ENCODE results near the gene ANKRD28.

The ANKRD28 gene

DNA sequence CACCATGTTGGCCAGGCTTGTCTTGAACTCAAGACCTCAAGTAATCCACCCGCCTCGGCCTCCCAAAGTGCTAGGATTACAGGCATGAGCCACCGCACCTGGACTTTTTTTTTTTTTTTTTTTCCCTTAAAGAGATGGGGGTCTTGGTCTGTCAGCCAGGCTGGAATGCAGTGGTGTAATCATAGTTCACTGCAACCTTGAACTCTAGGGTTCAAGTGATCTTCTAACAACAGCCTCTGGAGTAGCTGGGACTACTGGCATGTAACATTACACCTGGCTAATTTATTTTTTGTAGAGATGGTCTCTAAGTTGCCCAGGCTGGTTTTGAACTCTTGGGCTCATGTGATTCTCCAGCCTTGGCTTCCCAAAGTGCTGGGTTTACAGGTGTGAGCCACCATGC lies 81.6 kb downstream of the ANKRD28 start:
- DNase-seq: no peak

DNA sequence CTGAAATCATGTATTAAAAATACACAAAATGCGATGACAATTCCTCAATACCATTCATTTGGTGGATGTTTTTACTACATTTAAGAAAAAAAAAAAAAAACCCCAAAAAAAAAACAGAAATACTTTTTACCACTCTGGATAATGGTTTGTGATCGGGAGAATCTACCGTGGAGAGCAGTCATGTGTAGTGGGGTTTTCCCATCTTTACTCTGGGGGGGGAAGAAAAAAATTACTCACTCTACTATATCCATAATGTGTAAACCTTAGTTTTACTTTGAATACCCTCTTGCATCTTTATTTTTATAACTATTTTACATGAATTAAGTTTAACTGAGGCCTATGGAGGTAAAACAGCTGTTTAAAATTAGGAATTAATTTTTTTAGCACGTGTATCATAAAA lies 83.3 kb downstream of the ANKRD28 start:
- no peak for DNase-seq

DNA sequence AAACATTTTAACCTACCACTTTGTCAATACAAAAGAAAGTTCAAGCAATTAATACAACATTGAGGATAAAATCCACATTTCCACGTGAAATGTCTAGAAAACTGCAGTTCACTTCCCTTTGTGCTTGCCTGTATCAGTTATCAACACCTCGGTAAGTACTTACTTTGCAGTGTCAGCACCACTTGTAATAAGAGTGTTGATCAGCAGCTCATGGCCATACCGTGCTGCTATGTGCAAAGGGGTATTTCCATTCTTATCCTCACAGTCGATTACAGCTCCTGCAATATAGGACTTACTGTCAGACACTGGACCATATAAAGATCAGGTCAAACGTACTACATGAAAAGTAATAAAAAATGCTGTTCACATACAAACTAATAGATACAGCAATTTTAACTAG lies 84.4 kb downstream of the ANKRD28 start:
- DNase-seq: no peak

DNA sequence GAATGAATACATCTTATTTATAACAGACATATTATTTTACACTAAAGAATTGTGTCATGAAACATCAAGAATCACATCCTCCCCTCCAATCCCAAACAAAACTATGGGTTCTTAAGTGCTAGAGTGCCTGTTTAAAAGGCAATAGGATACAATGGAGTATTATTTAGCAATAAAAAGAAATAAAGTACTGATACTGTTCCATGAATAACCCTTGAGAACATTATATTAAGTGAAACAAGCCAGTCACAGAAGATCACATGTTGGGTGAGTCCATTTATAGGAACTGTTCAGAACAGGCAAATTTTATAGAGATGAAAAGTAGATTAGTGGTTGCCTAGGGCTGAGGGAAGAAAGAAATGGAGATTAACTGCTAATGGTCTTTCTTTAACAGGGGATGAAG lies 86.5 kb downstream of the ANKRD28 start:
- DNase-seq: no peak

DNA sequence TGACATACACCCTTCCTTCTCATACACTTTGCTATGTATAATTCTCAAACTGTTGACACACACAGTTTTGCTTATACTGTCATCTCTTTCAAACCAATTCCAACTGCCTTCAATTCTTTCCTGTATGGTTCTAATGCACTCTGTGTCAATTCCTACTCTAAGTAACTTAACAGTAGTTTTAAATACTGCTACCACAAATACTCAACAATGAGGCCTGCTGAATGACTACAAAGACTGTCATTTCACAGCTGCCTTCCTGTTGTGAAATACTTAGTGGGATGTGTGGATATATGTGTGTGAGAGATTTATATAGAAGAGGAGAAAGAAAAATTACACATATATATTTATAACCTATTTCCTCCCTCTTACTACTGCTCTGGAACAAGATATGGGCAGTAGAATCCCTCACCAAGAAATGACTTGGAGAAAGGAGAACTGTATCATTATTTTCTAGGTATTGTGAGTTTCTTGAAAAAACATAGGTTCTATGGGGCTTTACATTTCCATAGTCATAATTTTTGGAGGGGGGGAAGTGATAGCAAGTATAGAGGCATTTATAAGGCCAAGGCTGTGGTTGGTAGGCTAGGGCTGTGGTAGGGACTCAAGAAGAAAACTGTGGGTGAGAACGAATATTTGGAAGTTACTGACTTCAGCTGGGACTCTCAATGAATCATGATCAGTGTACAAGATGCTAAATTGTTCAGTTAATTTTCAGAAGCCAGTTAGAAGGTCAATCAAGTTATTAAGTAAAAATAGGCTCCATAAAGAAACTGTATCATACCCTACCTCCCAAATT lies 88.7 kb downstream of the ANKRD28 start:
- no peak for DNase-seq

DNA sequence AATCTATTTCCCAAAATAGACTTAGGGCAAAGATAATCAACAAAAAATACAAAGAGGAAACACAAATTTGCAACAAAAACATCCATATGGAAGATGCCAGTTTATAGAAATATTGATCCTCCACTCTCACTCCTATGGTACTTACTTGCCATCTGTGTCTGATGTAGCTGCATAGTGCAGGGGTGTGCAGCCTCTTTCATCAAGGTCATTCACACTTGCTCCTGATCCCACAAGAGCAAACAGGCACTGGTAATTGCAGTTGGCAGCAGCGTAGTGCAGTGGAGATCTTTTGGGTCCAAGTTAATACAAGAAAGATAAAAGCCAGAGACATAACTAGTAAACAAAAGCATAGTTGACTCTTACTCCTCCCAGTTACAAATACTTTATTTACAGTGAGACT lies 90.0 kb downstream of the ANKRD28 start:
- no peak for DNase-seq

DNA sequence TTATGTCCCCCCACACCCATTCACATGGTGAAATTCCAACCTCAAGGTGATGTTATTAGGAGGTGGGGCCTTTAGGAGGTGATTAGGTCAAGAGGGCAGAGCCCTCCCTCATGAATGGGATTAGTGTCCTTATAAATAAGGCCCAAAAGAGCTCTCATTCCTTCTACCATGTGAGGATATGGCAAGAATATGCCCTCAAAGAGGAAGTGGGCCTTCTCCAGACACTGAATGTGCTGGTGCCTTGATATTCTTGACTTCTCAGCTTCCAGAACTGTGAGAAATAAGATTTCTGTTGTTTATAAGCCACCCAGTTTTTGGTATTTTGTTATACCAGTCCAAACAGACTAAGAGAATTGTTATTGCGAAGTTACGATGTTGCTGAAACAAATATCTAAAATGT lies 94.4 kb downstream of the ANKRD28 start:
- DNase-seq: no peak

DNA sequence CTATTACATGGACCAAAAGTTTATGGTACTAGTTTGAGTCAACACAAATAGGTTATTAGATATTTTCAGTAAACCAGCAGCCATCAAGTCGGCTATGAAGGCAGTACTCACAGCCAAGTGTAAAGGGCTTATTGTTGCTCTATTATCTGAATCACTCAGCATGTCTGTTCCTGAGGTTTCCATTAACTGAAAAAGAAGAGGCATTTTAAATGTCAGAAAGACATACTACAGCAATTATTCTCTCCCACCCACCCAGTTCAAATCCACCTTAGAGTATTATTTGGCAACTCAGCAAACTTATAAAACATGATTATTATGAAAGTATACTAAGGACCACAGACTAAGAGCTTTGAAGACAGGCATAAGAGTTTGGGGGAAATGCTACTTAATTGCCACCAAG lies 103.2 kb downstream of the ANKRD28 start:
- no peak for DNase-seq

DNA sequence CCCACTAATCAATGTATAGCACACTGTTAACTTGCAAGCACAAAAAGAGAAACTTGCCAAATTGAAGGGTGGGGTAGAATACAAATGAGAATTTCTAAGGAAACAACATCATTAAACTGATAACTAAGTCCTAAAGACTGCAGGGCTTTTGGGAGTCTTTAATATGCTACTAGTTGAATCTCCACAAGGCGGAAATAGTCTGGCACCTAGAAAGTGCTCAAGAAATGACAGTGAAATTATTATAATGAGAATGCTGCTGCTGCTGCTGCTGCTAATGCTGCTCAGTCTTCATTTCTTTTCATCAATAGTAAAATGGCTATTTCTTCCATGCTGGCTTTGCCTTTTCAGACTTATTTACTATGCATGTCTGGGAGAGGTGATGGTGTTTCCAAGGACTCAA lies 104.4 kb downstream of the ANKRD28 start:
- DNase-seq: no peak

DNA sequence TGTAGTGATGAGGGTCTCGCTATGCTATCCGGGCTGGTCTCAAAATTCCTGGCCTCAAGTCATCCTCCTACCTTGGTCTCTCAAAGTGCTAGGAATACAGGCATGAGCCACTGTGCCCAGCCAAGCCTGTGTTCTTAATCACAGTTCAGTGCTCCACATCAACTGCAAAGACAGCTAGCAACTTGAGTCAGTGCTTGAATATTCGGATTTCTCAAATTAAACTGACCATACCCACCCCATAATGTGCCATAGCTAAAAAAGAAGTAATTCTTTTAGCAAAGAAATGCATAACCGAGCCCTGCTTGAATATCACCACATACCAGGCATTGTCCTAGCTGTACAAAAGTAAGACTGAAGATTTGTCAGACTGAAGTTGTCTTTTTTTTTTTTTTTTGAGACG lies 107.0 kb downstream of the ANKRD28 start:
- no peak for DNase-seq

DNA sequence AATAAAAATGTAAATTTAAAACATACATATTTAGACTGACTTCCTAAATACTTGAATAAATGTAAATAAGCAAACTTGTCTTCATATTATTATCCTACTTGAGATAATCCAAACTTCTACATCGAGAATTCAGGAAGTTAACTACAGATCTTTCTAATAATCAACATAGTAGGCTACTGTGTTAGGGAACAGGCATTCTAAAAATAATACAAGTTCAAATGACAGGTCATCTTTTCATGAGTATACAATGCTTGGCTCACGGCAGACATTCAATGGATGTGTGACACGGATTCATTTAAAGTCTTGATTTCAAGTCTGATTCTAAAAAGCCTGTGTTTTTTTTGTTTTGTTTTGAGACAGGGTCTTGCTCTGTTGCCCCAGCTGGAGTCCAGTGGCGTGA lies 107.5 kb downstream of the ANKRD28 start:
- DNase-seq: no peak

DNA sequence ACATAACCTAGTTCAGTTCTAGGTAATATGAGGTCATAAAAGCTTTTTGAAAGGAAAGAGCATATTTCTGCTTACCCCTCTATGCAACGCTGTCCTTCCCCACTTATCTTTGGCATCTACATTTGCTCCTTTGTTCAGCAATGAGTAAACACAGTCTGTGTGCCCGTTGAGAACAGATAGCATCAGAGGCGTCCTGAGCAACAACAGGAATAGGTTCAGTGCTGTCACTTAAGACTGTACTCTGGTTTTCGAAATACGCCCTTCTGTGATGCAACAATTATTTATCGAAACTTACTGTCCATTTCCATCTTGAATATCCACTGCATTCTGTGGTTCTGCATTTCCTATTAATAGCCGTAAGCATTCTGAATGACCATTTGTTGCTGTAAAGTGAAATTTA lies 111.9 kb downstream of the ANKRD28 start:
- no peak for DNase-seq

DNA sequence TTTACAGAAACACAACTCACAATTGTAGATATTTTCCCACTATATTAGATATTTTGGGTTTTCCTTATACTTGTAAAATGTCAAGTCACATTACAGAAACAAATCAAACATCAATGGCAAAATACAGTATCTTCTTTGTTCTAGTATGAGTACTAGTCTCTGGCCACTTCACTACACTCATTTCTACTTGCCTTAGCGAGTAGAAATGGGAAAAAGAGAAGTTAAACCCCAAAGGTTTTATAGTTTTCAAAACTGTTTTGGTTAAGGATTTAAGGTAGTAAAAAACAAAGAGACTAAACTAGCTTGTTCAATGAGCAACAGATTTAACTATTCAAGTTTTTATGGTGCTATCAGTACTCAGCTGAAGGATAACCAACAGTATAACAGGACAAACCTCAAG lies 114.5 kb downstream of the ANKRD28 start:
- DNase-seq: no peak

DNA sequence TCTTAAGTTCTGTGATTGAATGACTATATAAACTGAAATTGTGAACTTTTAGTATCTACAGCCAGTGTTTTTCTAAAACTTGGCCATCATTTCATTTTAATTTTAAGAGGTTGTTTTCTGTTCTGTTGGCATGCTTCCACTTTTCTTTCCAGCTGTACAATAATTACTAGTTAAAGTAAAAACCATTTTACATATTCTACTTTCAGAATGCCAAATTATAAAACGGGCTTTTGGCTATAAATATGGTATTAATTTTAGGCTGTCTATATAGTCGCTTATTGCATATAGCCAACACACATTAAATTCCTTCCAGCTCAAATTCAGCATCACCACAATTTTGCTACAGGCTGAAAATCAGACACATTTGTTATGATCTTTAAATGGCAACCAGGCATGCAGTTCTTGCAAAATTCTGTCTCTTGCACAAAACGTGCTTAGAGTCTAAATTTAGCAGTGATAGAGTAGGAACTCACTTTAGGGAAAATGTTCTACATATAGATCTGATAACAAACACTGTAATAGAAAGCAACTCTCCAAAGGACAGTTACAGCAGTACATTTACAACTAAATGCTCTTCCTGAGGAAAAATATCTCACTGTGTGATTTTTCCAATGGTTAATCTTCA lies 115.1 kb downstream of the ANKRD28 start:
- no peak for DNase-seq

DNA sequence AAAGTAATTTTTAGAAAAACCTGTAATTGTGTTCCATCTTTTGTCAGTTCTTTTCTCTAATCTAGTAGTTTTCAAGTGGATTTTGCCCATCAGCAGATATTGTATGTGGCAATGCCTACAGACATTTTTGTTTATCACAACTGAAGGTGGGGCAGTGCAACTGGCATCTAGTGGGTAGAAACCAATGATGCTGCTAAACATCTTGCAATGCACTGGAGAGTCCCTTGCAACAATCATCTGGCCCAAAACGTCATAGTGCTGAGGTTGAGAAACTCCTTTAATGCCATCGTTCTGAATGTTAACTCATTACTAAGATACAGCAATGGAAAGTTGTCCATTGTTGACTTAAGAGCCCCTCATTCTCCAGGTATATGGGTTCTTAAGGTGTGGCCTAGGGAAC lies 116.1 kb downstream of the ANKRD28 start:
- DNase-seq: no peak

DNA sequence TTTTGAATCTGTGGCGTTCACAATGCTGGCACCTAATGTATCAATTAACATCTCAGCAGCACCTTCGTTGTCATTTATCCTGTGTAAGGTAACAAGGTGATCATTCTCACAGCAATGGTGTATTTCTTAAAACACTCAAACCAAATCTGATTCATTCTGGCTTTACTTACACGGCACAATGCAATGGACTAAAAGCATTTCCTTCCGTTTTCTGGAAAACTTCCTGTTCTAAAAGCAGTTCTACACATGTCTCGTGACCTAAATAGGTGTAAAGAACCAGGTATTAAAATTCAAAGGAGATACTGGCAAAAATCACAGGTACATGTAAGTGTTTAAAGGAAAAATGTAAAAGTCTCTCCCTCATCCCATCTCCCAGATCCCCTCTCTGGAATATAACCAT lies 118.5 kb downstream of the ANKRD28 start:
- no peak for DNase-seq

DNA sequence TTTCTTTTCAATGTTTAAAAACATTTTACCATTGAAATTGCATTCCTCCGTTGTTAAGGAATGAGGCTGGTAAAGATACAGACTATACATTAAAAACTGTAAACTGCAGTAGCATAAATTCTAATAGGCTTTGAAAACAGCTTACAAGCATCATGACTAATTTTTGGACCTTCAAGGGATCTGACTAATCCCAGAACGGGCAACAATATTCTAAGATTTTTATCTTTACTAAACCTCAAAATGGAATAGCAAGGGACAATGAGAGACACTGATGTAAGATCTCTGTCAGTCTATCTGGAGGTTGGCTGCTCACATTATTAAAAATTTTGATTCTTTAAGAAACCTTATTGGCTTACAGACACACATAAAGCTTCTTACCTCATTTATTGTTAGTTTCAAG lies 121.5 kb downstream of the ANKRD28 start:
- no peak for DNase-seq

DNA sequence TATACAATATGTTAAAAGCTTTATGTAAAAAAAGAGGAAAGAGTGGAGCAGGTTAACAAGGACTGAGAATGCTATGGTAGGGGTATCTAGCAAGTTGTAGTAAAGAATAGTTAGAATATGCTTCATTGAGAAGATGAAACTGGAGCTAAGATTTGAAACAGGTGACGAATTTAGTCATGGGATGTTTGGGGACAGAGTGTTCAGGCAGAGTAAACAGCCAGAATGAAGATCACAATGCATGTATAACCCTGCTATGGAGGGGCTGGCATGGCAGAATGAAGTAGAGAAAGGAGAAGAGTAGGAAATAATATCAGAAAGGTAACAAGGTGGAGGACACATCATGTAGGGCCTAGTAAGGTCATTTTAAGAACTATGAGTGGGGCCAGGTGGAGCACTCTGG lies 124.2 kb downstream of the ANKRD28 start:
- no peak for DNase-seq

DNA sequence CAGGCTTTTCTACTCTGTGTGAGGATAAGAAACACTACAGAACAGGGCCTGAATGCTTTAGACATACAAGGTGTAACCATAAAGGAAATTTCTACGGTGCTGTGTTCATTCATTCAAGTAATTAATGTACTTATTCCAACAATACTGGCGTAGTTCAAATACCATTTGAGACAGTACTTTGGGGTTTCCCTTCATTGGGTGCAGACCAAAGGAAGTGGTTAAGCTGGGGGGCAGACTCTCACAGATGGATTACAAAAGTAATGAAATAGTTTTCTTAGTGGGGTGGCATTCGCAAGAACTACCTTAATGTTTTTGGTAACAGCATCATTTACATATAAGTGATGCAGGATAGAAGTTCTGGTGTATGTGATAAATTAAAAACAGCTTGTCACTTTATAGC lies 130.3 kb downstream of the ANKRD28 start:
- no peak for DNase-seq

DNA sequence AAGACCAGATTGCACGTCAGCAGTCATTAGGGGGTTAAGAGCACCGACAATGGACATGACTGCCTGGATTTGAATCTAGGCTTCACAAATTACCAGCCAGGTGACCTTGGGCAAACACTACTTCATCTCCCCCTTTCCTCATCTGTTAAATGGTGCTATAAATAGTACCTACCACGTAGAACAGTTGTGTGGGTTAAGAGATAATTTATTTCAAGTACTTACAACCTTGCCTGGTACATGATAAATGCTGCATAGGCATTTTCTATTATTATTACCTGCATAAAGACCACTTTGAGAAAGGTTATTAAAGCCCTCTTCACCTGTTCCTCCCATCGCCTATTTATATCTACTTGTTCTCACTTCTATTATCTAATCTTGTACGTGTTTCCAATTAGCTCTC lies 131.5 kb downstream of the ANKRD28 start:
- DNase-seq: no peak

DNA sequence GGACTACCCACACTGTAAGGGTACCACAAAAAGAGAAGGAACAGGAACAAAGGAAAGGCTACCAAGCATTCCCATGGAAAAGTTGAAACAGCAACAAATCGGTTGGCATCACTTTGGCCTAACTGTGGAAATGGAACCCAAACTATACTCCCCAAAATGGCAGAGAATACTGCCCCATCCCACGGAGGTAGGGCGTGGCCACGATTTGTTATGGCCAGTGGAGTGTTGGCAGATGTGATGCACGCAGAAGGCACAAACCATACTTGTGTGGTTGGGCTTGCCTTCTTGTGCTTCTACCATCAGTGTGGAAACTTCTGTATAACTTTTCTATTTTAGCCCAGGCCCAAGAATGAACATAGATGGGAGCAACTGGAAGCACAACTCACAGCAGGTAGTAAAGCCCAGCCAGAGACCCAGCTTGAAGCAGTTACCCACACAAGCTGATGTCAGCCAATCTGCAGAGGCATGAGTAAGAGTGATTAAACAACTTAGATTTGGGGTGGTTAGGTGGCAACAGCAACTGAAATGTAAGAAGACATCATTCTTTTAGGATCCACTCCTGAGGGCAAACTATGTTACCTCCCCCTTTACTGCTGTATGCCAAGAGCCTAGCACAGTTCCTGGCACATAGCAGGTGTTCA lies 132.1 kb downstream of the ANKRD28 start:
- DNase-seq: no peak

DNA sequence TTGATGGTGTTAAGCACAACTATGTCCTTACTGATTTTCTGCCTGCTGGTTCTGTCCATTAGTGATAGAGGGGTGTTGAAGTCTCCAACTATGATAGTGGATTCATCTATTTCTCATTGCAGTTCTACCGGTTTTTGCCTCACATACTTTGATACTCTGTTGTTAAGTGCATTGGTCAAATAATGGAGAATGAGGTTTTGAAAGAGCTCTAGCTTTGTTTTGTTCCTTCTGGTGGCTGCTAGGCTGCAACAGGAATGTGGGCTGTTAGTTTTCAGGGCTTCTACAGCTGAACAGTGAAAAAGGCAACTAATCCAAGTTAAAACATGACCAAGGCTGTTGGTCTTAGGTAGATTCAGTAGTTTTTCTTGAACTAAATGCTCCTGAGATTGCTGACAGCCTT lies 133.6 kb downstream of the ANKRD28 start:
- DNase-seq: no peak

DNA sequence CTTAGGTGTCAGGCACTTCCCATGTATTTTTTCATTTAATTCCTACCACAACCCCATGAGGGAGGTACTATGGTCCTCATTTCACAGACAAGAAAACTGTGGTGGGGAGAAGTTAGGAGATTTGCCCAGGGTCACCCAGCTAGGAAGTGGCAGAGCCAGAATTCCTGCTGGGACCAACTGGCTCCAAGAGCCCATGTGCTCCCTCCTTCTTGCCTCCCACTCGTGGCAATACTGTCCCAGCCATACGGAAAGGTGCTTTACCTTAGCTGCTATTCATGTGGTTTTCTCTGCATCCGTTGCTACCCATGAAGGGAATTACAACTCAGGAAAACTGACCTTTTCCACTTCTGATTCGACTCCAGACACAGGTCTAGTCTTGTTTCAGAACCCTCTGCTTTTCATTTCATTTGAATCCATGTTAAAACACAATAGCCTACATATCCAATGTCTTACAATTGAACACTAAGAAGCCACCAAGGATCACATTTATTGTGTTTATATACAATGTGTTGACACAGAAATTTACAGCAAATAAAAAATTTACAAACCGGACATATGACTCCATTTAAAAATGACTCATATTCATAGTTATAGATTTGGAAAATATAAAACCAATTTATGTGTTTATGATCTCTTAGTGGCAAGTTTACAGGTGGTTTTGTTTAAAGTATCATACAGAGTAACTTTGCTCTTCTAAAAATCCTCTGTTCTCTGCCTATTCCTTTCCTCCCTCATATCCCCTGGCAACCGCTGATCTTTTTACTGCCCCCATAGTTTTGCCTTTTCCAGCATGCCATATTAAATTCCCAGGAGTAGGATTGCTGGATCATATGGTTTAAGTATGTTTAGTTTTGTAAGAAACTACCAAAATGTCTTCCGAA lies 137.5 kb downstream of the ANKRD28 start:
- no peak for DNase-seq
